ENCODE measurements around the gene PPM1E. TPM values are rescaled to one million over a fixed set of nuclear protein-coding genes. Genes with fewer than 3 reads are reported as not detected.

The PPM1E gene
- total RNA-seq, 2 experiments from 2014 or later, result 0.07 TPM; not detected in 1

DNA sequence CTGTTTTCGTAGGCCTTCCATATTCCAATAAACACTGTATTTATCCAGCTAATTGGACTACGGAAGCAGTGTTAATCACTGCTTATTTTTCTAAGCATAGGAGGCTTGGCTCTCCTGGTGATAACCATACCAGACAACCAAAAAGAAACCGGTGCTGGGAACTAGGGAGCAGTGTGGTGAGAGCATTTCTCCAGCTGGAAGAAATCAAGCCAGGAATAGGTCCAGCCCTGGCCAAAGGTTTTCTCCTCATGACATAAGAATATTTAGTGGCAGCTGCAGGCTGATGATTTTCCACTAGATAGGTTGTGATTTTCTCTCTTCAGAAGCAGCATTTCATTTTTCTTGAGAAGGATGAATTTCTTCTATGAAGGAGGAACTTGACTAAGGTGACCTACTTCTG, 209.6 kb downstream of the PPM1E start:
- Mint-ChIP-seq H3K27ac (no peak overlapping the region), H3K4me1 (ENCODE audit: low read depth) (peaks cover 7% of the 10 kb centered on the region), H3K4me3 (no peak overlapping the region), H3K36me3 (ENCODE audit: low read depth) (no peaks in the 10 kb centered on the region), H3K9me3 (no peaks in the 10 kb centered on the region), H3K27me3 (no peaks in the 10 kb centered on the region)
- ChIA-PET CTCF (no interaction called here), POLR2A (no interaction called here)
- TF ChIP-seq, protein P1, sequence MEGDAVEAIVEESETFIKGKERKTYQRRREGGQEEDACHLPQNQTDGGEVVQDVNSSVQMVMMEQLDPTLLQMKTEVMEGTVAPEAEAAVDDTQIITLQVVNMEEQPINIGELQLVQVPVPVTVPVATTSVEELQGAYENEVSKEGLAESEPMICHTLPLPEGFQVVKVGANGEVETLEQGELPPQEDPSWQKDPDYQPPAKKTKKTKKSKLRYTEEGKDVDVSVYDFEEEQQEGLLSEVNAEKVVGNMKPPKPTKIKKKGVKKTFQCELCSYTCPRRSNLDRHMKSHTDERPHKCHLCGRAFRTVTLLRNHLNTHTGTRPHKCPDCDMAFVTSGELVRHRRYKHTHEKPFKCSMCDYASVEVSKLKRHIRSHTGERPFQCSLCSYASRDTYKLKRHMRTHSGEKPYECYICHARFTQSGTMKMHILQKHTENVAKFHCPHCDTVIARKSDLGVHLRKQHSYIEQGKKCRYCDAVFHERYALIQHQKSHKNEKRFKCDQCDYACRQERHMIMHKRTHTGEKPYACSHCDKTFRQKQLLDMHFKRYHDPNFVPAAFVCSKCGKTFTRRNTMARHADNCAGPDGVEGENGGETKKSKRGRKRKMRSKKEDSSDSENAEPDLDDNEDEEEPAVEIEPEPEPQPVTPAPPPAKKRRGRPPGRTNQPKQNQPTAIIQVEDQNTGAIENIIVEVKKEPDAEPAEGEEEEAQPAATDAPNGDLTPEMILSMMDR (IDR thresholded peaks at IDR 0.05), result no peak
- DNase-seq, result no peak
- no peak for ATAC-seq
- intact Hi-C loops (cut with micrococcal nuclease), result no loop called here

DNA sequence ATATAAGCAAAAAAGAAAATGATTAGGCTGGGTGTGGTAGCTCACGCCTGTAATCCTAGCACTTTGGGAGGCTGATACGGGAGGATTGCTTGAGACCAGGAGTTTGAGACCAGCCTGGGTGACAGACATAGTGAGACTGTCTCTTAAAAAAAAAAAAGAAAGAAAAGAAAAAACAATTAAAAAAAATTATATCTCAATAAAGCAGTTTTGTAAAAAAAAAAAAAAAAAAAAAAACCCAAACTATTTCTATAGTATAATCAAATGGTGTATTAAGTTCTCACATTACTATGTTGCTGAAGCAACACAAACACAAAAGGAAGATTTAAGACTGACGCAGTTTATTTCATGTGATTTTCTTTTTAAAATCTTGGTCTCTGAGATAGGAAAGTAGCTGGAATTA, 210.6 kb downstream of the PPM1E start:
- DNase-seq, result no peak
- Mint-ChIP-seq H3K36me3 (ENCODE audit: low read depth) (no peaks in the 10 kb centered on the region), H3K27me3 (no peaks in the 10 kb centered on the region), H3K9me3 (no peaks in the 10 kb centered on the region), H3K27ac (no peak overlapping the region), H3K4me1 (ENCODE audit: low read depth) (peaks cover 7% of the 10 kb centered on the region), H3K4me3 (no peak overlapping the region)
- TF ChIP-seq, protein P1 (IDR thresholded peaks at IDR 0.05), result no peak
- intact Hi-C loops (cut with micrococcal nuclease), result no loop called here
- ChIA-PET POLR2A (no interaction called here), CTCF (no interaction called here)
- no peak for ATAC-seq

DNA sequence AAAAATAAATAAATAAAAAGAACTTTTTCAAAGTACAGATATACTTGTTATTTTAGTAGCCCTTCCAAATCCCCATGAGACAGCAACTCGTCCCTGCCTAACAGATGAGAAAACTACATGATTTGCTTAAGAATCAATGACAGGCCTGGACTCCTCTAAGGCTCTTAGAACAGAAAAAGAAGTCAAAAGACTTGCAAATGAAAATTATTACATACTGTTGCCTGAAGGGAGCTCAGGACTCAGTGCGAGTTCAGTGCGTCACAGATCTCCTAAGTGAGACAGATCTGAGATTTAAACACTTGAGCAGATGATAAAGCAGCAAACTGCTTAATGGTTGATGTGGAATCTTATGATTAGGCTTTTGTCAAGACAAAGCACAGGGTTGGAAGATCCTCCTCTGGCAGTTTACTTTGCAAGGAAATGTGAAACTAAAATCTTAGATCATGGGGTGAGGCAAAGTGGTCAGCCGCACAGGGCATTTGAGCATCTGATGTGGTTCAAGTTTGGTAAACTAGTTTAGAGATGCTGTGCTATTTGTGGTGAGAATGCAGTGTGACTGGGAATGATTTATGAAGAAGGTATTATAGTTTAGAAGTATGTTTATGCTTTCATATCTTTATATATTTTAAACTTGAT, 212.9 kb downstream of the PPM1E start:
- Mint-ChIP-seq H3K36me3 (ENCODE audit: low read depth) (no peaks in the 10 kb centered on the region), H3K4me1 (ENCODE audit: low read depth) (peaks cover 7% of the 10 kb centered on the region), H3K27ac (no peak overlapping the region), H3K4me3 (no peak overlapping the region), H3K27me3 (no peaks in the 10 kb centered on the region), H3K9me3 (no peaks in the 10 kb centered on the region)
- DNase-seq (no peak), ATAC-seq (no peak)
- ChIA-PET POLR2A (no interaction called here), CTCF (interaction anchor here (1.4 kb wide), 1 partner anchor 213 kb away, joined by 3 read pairs; the partner anchor contains the start of gene PPM1E)
- intact Hi-C loops (cut with micrococcal nuclease), result no loop called here
- TF ChIP-seq, protein P1 (IDR thresholded peaks at IDR 0.05), result no peak

DNA sequence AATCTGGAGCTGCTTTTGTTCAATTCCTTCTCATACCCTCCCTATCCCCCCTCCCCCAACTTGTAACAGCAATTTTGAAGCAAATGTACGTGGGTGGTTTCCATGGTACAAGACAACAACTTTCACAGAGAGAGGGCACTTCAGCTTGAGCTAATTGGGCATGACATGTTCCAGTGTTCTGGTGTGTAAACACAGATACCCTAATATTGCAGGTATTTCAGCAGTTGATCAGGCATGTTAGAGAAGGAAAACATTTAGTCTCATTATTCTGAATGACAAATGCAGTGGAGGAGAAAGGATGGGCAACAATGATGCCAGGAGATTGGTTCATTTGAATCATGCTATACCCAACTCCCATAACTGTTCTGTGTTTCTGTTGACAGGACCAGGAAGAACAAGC, 213.5 kb downstream of the PPM1E start:
- Mint-ChIP-seq H3K27ac (no peak overlapping the region), H3K4me3 (no peak overlapping the region), H3K9me3 (no peaks in the 10 kb centered on the region), H3K27me3 (no peaks in the 10 kb centered on the region), H3K36me3 (ENCODE audit: low read depth) (no peaks in the 10 kb centered on the region), H3K4me1 (ENCODE audit: low read depth) (peaks cover 7% of the 10 kb centered on the region)
- CTCF ChIA-PET, result interaction anchor here (1.4 kb wide), 1 partner anchor 214 kb away, joined by 3 read pairs; the partner anchor contains the start of gene PPM1E
- TF ChIP-seq, protein P1 (IDR thresholded peaks at IDR 0.05), result no peak
- POLR2A ChIA-PET, result interaction anchor here (0.6 kb wide), 1 partner anchor 381 kb away, joined by 3 read pairs; no protein-coding TSS in a partner anchor
- ATAC-seq (no peak), DNase-seq (no peak)
- intact Hi-C loops (cut with micrococcal nuclease), result no loop called here

DNA sequence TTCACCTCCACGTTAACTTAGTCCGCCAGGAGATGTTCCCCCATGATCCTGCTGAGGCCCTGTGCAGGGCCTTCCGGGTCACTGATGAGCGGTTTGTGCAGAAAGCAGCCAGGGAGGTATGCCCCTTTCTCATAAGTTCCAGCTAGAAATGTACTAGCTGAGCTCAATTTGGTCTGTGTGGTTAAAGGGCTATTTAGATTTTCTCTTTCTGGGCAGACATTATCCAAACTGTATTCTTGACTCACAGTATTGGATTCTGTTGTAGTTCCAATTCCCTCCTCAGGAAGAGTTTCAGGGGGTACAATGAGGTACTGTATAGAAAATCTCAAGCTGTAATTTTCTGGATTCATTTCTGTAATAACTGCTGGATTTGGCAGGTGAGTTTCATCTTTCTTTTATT, 214.0 kb downstream of the PPM1E start:
- Mint-ChIP-seq H3K27me3 (no peaks in the 10 kb centered on the region), H3K36me3 (ENCODE audit: low read depth) (no peaks in the 10 kb centered on the region), H3K27ac (no peak overlapping the region), H3K4me1 (ENCODE audit: low read depth) (peaks cover 7% of the 10 kb centered on the region), H3K4me3 (no peak overlapping the region), H3K9me3 (no peaks in the 10 kb centered on the region)
- ChIA-PET POLR2A (interaction anchor here (0.6 kb wide), 1 partner anchor 382 kb away, joined by 3 read pairs; no protein-coding TSS in a partner anchor), CTCF (interaction anchor here (1.4 kb wide), 1 partner anchor 214 kb away, joined by 3 read pairs; the partner anchor contains the start of gene PPM1E)
- ATAC-seq (no peak), DNase-seq (no peak)
- TF ChIP-seq, protein P1 (IDR thresholded peaks at IDR 0.05), result no peak
- intact Hi-C loops (cut with micrococcal nuclease), result no loop called here
